CD14-positive monocyte (primary cell): ENCODE measurements around the gene PSMA7. TPM values are rescaled to one million over a fixed set of nuclear protein-coding genes. Genes with fewer than 3 reads are reported as not detected.
A peak's percentile ranks its signal among the peaks of the same experiment; 100 is the strongest.

Experiments used
- DNase-seq, 3 donors: peaks; one replicate each; pipeline ENCODE4 v3.0.0-alpha.2; 2011 to 2022
- H2AFZ ChIP-seq: 2 replicates; pipeline ENCODE4 v1.6.0; 2012; ENCODE audit warnings: mild to moderate bottlenecking, low read depth, low read length, inconsistent platforms; ENCODE audit not compliant: insufficient read depth, poor library complexity, severe bottlenecking
- H3K27ac ChIP-seq, 2 donors: 1 replicate in 1 of 2; 2 replicates in 1 of 2; pipeline ENCODE4 v1.5.1; 2012 to 2013; ENCODE audit warnings: low read length in 2 of 2, control low read depth in 1 of 2, inconsistent platforms in 1 of 2, low read depth in 1 of 2, mild to moderate bottlenecking in 1 of 2
- H3K27me3 ChIP-seq, 2 donors: one replicate each; pipeline versions ENCODE4 v1.6.0 to v1.6.1; 2011 to 2013; ENCODE audit warnings: low read length in 2 of 2; ENCODE audit not compliant: control insufficient read depth in 2 of 2, insufficient read depth in 2 of 2
- H3K36me3 ChIP-seq, 2 donors: replicated peaks in 1 of 2; 1 replicate in 1 of 2; 2 replicates in 1 of 2; pipeline versions ENCODE4 v1.5.1 to v1.6.1; 2012 to 2013; ENCODE audit warnings: low read length in 2 of 2, control low read depth in 1 of 2, inconsistent platforms in 1 of 2, mild to moderate bottlenecking in 1 of 2; ENCODE audit not compliant: insufficient read depth in 2 of 2, control insufficient read depth in 1 of 2
- H3K4me1 ChIP-seq, 2 donors: 1 replicate in 1 of 2; 2 replicates in 1 of 2; pipeline versions ENCODE4 v1.5.1 to v1.6.1; 2012 to 2013; ENCODE audit warnings: low read length in 2 of 2, control low read depth in 1 of 2, inconsistent platforms in 1 of 2, mild to moderate bottlenecking in 1 of 2, moderate library complexity in 1 of 2; ENCODE audit not compliant: insufficient read depth in 2 of 2, control insufficient read depth in 1 of 2
- H3K4me2 ChIP-seq: replicated peaks from 2 replicates; pipeline ENCODE3; 2012; ENCODE audit warnings: low read length, moderate library complexity, mild to moderate bottlenecking; ENCODE audit not compliant: poor library complexity, severe bottlenecking; ENCODE audit errors: extremely low read depth
- H3K4me3 ChIP-seq, 3 experiments: fragments of 200-600 bp in 1 of 3; sonication (generic) in 1 of 3; replicated peaks in 1 of 3; 1 replicate in 2 of 3; 2 replicates in 1 of 3; pipeline ENCODE4 v1.5.1; 2011 to 2013; ENCODE audit warnings: low read length in 3 of 3, mild to moderate bottlenecking in 3 of 3, control low read depth in 2 of 3, low read depth in 2 of 3, inconsistent platforms in 1 of 3, moderate library complexity in 1 of 3
- H3K79me2 ChIP-seq: 2 replicates; pipeline ENCODE4 v1.6.0; 2012; ENCODE audit warnings: mild to moderate bottlenecking, control low read depth, inconsistent platforms, low read length, moderate library complexity; ENCODE audit not compliant: insufficient read depth
- H3K9ac ChIP-seq: 2 replicates; pipeline ENCODE4 v1.6.0; 2017; ENCODE audit warnings: low read length, mild to moderate bottlenecking; ENCODE audit not compliant: insufficient read depth, poor library complexity, severe bottlenecking
- H3K9me3 ChIP-seq, 2 donors: replicated peaks in 1 of 2; 1 replicate in 1 of 2; 2 replicates in 1 of 2; pipeline versions ENCODE4 v1.5.1 to v1.6.1; 2012 to 2013; ENCODE audit warnings: low read length in 2 of 2, control low read depth in 1 of 2; ENCODE audit not compliant: control insufficient read depth in 1 of 2, insufficient read depth in 1 of 2
- H4K20me1 ChIP-seq: 2 replicates; pipeline ENCODE4 v1.6.0; 2012; ENCODE audit warnings: mild to moderate bottlenecking, low read length, control low read depth, moderate library complexity; ENCODE audit not compliant: insufficient read depth
- H3K27ac Mint-ChIP-seq, 7 donors: one replicate each; pipeline ENCODE4 v1.8.0; 2020; ENCODE audit warnings: mild to moderate bottlenecking in 7 of 7, mixed read lengths in 7 of 7, moderate library complexity in 6 of 7, inconsistent platforms in 2 of 7
- H3K27me3 Mint-ChIP-seq, 3 donors: one replicate each; pipeline ENCODE4 v1.8.0; 2021 to 2022; ENCODE audit warnings: low read depth in 3 of 3, mild to moderate bottlenecking in 3 of 3, mixed read lengths in 3 of 3, moderate library complexity in 3 of 3, inconsistent platforms in 1 of 3
- H3K36me3 Mint-ChIP-seq, 2 donors: one replicate each; pipeline ENCODE4 v1.8.0; 2020; ENCODE audit warnings: mixed read lengths in 2 of 2, inconsistent platforms in 1 of 2, mild to moderate bottlenecking in 1 of 2
- H3K4me1 Mint-ChIP-seq: one replicate; pipeline ENCODE4 v1.8.0; 2020; ENCODE audit warnings: mild to moderate bottlenecking, mixed read lengths
- H3K4me3 Mint-ChIP-seq, 2 donors: one replicate each; pipeline ENCODE4 v1.8.0; 2020; ENCODE audit warnings: mild to moderate bottlenecking in 2 of 2, mixed read lengths in 2 of 2, moderate library complexity in 1 of 2
- H3K9me3 Mint-ChIP-seq, 7 donors: one replicate each; pipeline ENCODE4 v1.8.0; 2020 to 2022; ENCODE audit warnings: mixed read lengths in 7 of 7, mild to moderate bottlenecking in 6 of 7, moderate library complexity in 6 of 7, inconsistent platforms in 2 of 7
- WGBS: methylation state at CpG from one replicate; pipeline ENCODE4 v1.1.5; 2013; ENCODE audit warnings: missing lambda C conversion rate; ENCODE audit not compliant: insufficient coverage; 5-methylcytosine and 5-hydroxymethylcytosine counted together
- intact Hi-C, 2 donors: fragments of 100-400 bp; cut with micrococcal nuclease; formaldehyde crosslinking; loops; one replicate each; pipeline versions ENCODE4 v1.15.0 to v1.15.1; 2023
- polyA plus RNA-seq, 3 donors: library from polyadenylated mRNA; depleted of rRNA in 1 of 3; unstranded in 2 of 3; stranded (reverse) in 1 of 3; fragments of 300-500 nt in 2 of 3; fragments of >200 nt in 1 of 3; fragmentation: Illumina TruSeq in 2 of 3; gene quantifications; 1 replicate in 2 of 3; 2 replicates in 1 of 3; pipeline ENCODE4 v1.2.3, GENCODE V29; 2012 to 2021
- TF ChIP-seq, protein P1 (sequence below): fragments of 200-600 bp; IDR thresholded peaks from one replicate; pipeline ENCODE4 v1.8.0; 2022; ENCODE audit warnings: antibody characterized with exemption, mild to moderate bottlenecking

PSMA7 gene
- polyA plus RNA-seq, 3 donors, result 402 to 668 (median 527) TPM

DNA sequence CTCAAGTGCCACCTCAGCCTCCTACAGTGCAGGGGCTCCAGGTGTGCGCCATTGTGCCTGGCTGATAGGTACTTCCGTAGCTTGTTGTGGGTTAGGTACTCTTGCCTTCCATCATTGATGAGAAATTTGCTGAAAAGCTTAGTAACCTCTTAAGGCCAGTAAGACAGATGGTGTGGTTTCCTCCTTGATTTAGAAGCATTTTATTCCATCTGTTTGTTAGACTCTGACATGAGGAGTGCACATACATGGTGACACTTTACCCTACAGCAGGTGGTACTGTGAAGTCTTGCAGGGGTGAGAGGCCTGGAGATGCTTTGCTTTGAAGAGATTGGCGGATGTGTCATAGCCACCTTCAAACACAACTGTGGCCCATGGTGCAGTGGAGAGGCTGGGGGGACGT is 24.9 kb upstream of the PSMA7 start:
- peak overlapping the region in 1 of 7 donors; percentile 45 for H3K27ac Mint-ChIP-seq
- H3K9me3 Mint-ChIP-seq, result no peaks in the 10 kb centered on the region
- H3K4me1 Mint-ChIP-seq, result no peaks in the 10 kb centered on the region
- H4K20me1 ChIP-seq, result no peaks in the 10 kb centered on the region
- WGBS, result 100% methylated on average over 1 of the region's 4 CpGs
- H3K27me3 ChIP-seq, result no peaks in the 10 kb centered on the region
- TF ChIP-seq, protein P1, sequence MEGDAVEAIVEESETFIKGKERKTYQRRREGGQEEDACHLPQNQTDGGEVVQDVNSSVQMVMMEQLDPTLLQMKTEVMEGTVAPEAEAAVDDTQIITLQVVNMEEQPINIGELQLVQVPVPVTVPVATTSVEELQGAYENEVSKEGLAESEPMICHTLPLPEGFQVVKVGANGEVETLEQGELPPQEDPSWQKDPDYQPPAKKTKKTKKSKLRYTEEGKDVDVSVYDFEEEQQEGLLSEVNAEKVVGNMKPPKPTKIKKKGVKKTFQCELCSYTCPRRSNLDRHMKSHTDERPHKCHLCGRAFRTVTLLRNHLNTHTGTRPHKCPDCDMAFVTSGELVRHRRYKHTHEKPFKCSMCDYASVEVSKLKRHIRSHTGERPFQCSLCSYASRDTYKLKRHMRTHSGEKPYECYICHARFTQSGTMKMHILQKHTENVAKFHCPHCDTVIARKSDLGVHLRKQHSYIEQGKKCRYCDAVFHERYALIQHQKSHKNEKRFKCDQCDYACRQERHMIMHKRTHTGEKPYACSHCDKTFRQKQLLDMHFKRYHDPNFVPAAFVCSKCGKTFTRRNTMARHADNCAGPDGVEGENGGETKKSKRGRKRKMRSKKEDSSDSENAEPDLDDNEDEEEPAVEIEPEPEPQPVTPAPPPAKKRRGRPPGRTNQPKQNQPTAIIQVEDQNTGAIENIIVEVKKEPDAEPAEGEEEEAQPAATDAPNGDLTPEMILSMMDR, result no peak
- H2AFZ ChIP-seq, result no peak overlapping the region
- H3K4me3 ChIP-seq, result no peak overlapping the region
- H3K9ac ChIP-seq, result no peak overlapping the region
- no peak overlapping the region for H3K4me2 ChIP-seq
- intact Hi-C loops, result no loop called here
- H3K4me3 Mint-ChIP-seq, result no peak overlapping the region
- H3K79me2 ChIP-seq, result no peaks in the 10 kb centered on the region
- no peaks in the 10 kb centered on the region for H3K9me3 ChIP-seq
- H3K4me1 ChIP-seq, result no peaks in the 10 kb centered on the region
- no peak overlapping the region for H3K27ac ChIP-seq
- peaks cover 0 to under 1% (median 0%) of the 10 kb centered on the region in 3 donors for H3K27me3 Mint-ChIP-seq
- H3K36me3 Mint-ChIP-seq, result peaks cover 55 to 86% of the 10 kb centered on the region in 2 donors
- peaks cover 35 to 68% of the 10 kb centered on the region in 2 donors for H3K36me3 ChIP-seq
- no peak for DNase-seq

DNA sequence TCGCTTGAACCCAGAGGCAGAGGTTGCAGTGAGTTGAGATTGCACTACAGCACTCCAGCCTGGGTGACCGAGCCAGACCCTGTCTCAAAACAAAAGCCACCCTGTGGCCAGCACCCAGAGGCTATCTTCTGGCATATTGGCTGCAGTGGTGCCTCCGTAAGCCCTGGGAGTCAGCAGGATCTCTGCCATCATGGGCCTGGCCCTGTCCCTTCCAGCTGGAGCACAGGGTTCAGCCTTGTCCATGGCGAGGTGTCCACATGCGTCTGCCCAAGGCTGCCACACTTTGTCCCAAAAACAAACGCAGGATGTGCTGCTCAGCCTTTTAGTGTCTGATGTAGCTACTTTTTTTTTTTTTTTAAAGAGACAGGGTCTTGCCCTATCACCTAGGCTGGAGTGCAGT is 24.3 kb upstream of the PSMA7 start:
- Mint-ChIP-seq H3K36me3 (peaks cover 53 to 88% of the 10 kb centered on the region in 2 donors), H3K27ac (no peak overlapping the region), H3K4me1 (no peaks in the 10 kb centered on the region), H3K4me3 (no peak overlapping the region), H3K9me3 (no peaks in the 10 kb centered on the region), H3K27me3 (peaks cover 0 to 2% (median 0%) of the 10 kb centered on the region in 3 donors)
- TF ChIP-seq, protein P1, result no peak
- no peak overlapping the region for H3K27ac ChIP-seq
- WGBS, result 99% methylated on average over 5 of the region's 6 CpGs
- DNase-seq, result no peak
- peaks cover 38 to 68% of the 10 kb centered on the region in 2 donors for H3K36me3 ChIP-seq
- H3K9me3 ChIP-seq, result no peaks in the 10 kb centered on the region
- intact Hi-C loops, result no loop called here
- H3K9ac ChIP-seq, result no peak overlapping the region
- no peaks in the 10 kb centered on the region for H3K79me2 ChIP-seq
- no peaks in the 10 kb centered on the region for H3K27me3 ChIP-seq
- no peak overlapping the region for H3K4me3 ChIP-seq
- H4K20me1 ChIP-seq, result no peaks in the 10 kb centered on the region
- no peak overlapping the region for H3K4me2 ChIP-seq
- H3K4me1 ChIP-seq, result no peaks in the 10 kb centered on the region
- no peak overlapping the region for H2AFZ ChIP-seq
